NCI-H2107 (cell line): ENCODE results near the gene CTDSPL2.
"Not testable (repeated sequence)": the region's sequence is repeated elsewhere in the genome, so short reads cannot be mapped to it uniquely, and the experiment has no call there.

Experiments used
- DNase-seq: peaks from one replicate; lab custom pipeline; 2025; lab: John Stamatoyannopoulos, UW

The CTDSPL2 gene

GRCh38 chr15:44541282-44541958 lies 114.0 kb downstream of the CTDSPL2 start:
- no peak for DNase-seq

GRCh38 chr15:44542596-44542995 lies 115.2 kb downstream of the CTDSPL2 start:
- no peak for DNase-seq

GRCh38 chr15:44544745-44545144 lies 117.3 kb downstream of the CTDSPL2 start:
- DNase-seq: not testable (repeated sequence)

GRCh38 chr15:44545913-44546802 lies 118.7 kb downstream of the CTDSPL2 start:
- no peak for DNase-seq

GRCh38 chr15:44549152-44549551 lies 121.7 kb downstream of the CTDSPL2 start:
- DNase-seq: not testable (repeated sequence)

GRCh38 chr15:44550256-44550655 lies 122.8 kb downstream of the CTDSPL2 start:
- no peak for DNase-seq

- no peak for DNase-seq
Measured at GRCh38 chr15:44550734-44551133, 123.3 kb downstream of the CTDSPL2 start.

- DNase-seq: no peak
Measured at GRCh38 chr15:44554934-44555723, 127.7 kb downstream of the CTDSPL2 start.

GRCh38 chr15:44560926-44561325 lies 133.5 kb downstream of the CTDSPL2 start:
- not testable (repeated sequence) for DNase-seq

- no peak for DNase-seq
Measured at GRCh38 chr15:44565387-44566154, 138.1 kb downstream of the CTDSPL2 start.

GRCh38 chr15:44566155-44566540 lies 138.7 kb downstream of the CTDSPL2 start:
- DNase-seq: no peak

- DNase-seq: no peak
Measured at GRCh38 chr15:44568338-44568737, 140.9 kb downstream of the CTDSPL2 start.

GRCh38 chr15:44569316-44569715 lies 141.9 kb downstream of the CTDSPL2 start:
- DNase-seq: no peak

- DNase-seq: no peak
Measured at GRCh38 chr15:44570361-44570760, 142.9 kb downstream of the CTDSPL2 start.

- no peak for DNase-seq
Measured at GRCh38 chr15:44573386-44573785, 146.0 kb downstream of the CTDSPL2 start.

GRCh38 chr15:44574734-44575133 lies 147.3 kb downstream of the CTDSPL2 start:
- no peak for DNase-seq
